ENCODE results near the gene PER2. TPM values are rescaled to one million over a fixed set of nuclear protein-coding genes. Genes with fewer than 3 reads are reported as not detected.

The PER2 gene
- total and polyA plus RNA-seq, 10 donors, result 2.0 to 16.2 (median 12.0) TPM

- whole genome bisulfite sequencing, 5 donors, result 79 to 88% (median 87%) methylated on average over 35 to 38 of the region's 38 CpGs
- Histone ChIP-seq H3K27ac (no peak overlapping the region), H3K9me3 (no peaks in the 10 kb centered on the region), H3K4me1 (peaks cover 0 to 24% (median 10%) of the 10 kb centered on the region in 6 donors), H3K4me3 (no peak overlapping the region), H3K36me3 (peaks cover 0 to 53% (median 6%) of the 10 kb centered on the region in 6 donors), H3K27me3 (replicated peaks in 1 of 7) (no peaks in the 10 kb centered on the region)
- DNase-seq, result no peak
- TF ChIP-seq CTCF (IDR thresholded peaks at IDR 0.05 in 8 of 11, conservative IDR thresholded peaks at IDR 0.05 in 3 of 11) (no peak), POLR2A (IDR thresholded peaks at IDR 0.05) (no peak)
- intact Hi-C loops (cut with DNase I; ENCODE audit: low total_unique reads), result no loop called here
These were observed 62.3 kb downstream of the PER2 start for GRCh38 chr2:238225911-238226697.

- Histone ChIP-seq H3K4me1 (peaks cover 0 to 14% (median 1%) of the 10 kb centered on the region in 6 donors), H3K27ac (no peak overlapping the region), H3K36me3 (peaks cover 0 to 53% (median 6%) of the 10 kb centered on the region in 6 donors), H3K4me3 (no peak overlapping the region), H3K9me3 (no peaks in the 10 kb centered on the region), H3K27me3 (replicated peaks in 1 of 7) (no peaks in the 10 kb centered on the region)
- intact Hi-C loops (cut with DNase I; ENCODE audit: low total_unique reads), result no loop called here
- 90 to 97% (median 92%) methylated on average over 8 to 13 of the region's 13 CpGs for WGBS, 5 donors
- no peak for TF ChIP-seq CTCF (IDR thresholded peaks at IDR 0.05 in 8 of 11, conservative IDR thresholded peaks at IDR 0.05 in 3 of 11)
- TF ChIP-seq POLR2A (IDR thresholded peaks at IDR 0.05), result no peak
- TF ChIP-seq POLR2AphosphoS5 (IDR thresholded peaks at IDR 0.05), result no peak
- no peak for DNase-seq
These were observed 63.3 kb downstream of the PER2 start for GRCh38 chr2:238225121-238225520.

GRCh38 chr2:238224356-238225035 lies 63.9 kb downstream of the PER2 start:
- intact Hi-C loops (cut with DNase I; ENCODE audit: low total_unique reads), result no loop called here
- Histone ChIP-seq H3K9me3 (no peaks in the 10 kb centered on the region), H3K4me3 (no peak overlapping the region), H3K4me1 (peaks cover 0 to 11% (median 0%) of the 10 kb centered on the region in 6 donors), H3K36me3 (peaks cover 0 to 53% (median 6%) of the 10 kb centered on the region in 6 donors), H3K27me3 (replicated peaks in 1 of 7) (no peaks in the 10 kb centered on the region), H3K27ac (no peak overlapping the region)
- TF ChIP-seq POLR2AphosphoS5 (IDR thresholded peaks at IDR 0.05) (no peak), CTCF (IDR thresholded peaks at IDR 0.05 in 8 of 11, conservative IDR thresholded peaks at IDR 0.05 in 3 of 11) (no peak)
- WGBS, 5 donors, result 91 to 97% (median 94%) methylated on average over 29 of the region's 29 CpGs
- DNase-seq, result no peak
